Fibroblast of the aortic adventitia (primary cell): ENCODE measurements around the gene GTF2A1. TPM values are rescaled to one million over a fixed set of nuclear protein-coding genes. Genes with fewer than 3 reads are reported as not detected.
A peak's percentile ranks its signal among the peaks of the same experiment; 100 is the strongest.

Experiments used
- DNase-seq: peaks from one replicate; pipeline ENCODE4 v3.0.0-alpha.2; 2010; ENCODE audit warnings: low read depth
- H3K4me3 ChIP-seq: 2 replicates; pipeline ENCODE4 v1.5.1; 2011; ENCODE audit warnings: low read depth, mild to moderate bottlenecking, control low read depth, low read length, moderate library complexity
- total RNA-seq: library from RNA; depleted of rRNA; stranded (reverse); fragments of >200 nt; gene quantifications from 2 replicates; pipeline ENCODE4 v1.2.3, GENCODE V29; 2012; ENCODE audit warnings: low replicate concordance
- TF ChIP-seq, protein P1 (sequence below): IDR thresholded peaks from 2 replicates; pipeline ENCODE4 v1.5.1; 2011; ENCODE audit warnings: mild to moderate bottlenecking, low read length, control low read depth, inconsistent platforms; ENCODE audit not compliant: insufficient read depth

GTF2A1 gene
- total RNA-seq = 10.1 and 39.9 TPM in 2 replicates

DNA sequence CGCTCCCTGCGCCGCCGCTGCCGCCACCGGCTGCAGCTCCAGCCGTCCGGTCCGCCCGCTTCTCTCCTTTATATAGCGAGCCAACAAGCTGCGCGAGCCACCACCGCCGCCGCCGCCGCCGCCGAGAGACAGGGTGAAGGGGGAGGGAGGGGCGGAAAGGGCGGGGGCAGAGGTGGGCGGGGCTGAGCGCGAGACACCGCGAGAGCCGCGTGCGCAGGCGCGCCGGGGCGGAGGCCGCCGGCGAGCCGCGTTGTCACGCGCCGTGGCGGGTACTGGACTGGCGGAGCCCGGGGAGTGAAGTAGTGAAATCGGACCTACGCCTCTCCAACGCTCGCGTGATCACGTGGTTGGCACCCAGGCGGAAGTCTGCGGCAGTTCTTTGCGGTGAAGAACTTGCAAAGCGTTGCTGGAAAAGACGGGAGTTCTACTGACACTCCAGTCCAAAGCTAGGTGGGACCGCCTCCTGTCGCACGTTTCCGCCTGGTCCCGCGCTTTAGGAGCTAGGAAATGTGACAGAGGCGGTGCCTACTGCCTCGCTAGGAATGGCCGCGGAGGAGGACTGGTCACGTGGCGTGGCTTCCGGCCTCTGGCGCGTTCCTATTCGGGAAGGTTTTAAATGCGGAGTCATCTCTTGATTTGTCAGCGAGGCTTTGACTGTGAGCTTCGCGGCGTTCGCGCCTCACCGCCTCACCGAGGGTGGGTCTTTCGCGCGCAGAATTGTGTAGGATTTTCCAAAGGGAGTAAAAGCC, at the start of gene GTF2A1:
Gene GTF2A1 (minus strand): TSS at position 130 of the 749 bp plus-strand sequence. CDS start 441 bp downstream, outside the sequence.
- TF ChIP-seq, protein P1, sequence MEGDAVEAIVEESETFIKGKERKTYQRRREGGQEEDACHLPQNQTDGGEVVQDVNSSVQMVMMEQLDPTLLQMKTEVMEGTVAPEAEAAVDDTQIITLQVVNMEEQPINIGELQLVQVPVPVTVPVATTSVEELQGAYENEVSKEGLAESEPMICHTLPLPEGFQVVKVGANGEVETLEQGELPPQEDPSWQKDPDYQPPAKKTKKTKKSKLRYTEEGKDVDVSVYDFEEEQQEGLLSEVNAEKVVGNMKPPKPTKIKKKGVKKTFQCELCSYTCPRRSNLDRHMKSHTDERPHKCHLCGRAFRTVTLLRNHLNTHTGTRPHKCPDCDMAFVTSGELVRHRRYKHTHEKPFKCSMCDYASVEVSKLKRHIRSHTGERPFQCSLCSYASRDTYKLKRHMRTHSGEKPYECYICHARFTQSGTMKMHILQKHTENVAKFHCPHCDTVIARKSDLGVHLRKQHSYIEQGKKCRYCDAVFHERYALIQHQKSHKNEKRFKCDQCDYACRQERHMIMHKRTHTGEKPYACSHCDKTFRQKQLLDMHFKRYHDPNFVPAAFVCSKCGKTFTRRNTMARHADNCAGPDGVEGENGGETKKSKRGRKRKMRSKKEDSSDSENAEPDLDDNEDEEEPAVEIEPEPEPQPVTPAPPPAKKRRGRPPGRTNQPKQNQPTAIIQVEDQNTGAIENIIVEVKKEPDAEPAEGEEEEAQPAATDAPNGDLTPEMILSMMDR = no peak
- DNase-seq = peak; percentile 96
- H3K4me3 ChIP-seq = peak within 1 kb of the TSS; percentile 93

- H3K4me3 ChIP-seq = no peak overlapping the region
- TF ChIP-seq, protein P1 = no peak
- no peak for DNase-seq
Measured at GRCh38 chr14:81269979-81270375, 49.2 kb upstream of the GTF2A1 start.

- H3K4me3 ChIP-seq = no peak overlapping the region
Measured at GRCh38 chr14:81269100-81269978, 48.6 kb upstream of the GTF2A1 start.

DNA sequence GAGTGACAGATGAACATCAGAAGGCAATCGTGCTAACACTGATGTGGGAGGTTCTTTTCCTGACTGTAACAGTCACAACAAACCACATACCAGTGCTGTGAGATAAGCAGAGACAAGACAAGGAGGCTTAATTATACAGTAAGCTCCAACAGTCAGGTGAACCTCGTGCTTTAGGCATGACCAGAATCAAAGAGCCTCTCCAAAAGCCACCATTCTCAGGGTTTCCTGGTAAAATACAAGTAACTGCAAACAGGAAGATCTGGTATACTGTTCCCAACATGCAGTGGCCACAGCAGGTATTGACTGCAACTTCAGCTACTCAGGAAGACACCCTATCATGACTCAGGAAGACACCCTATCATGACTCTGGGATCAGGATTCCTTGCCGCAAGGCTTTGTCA, 47.3 kb upstream of the GTF2A1 start:
- DNase-seq = no peak
- H3K4me3 ChIP-seq = no peak overlapping the region
- TF ChIP-seq, protein P1 = no peak

More at GRCh38 chr14:81269100-81269978, 48.6 kb upstream of the GTF2A1 start:
- DNase-seq = peak; percentile 82
- TF ChIP-seq, protein P1 = peak; percentile 78

DNA sequence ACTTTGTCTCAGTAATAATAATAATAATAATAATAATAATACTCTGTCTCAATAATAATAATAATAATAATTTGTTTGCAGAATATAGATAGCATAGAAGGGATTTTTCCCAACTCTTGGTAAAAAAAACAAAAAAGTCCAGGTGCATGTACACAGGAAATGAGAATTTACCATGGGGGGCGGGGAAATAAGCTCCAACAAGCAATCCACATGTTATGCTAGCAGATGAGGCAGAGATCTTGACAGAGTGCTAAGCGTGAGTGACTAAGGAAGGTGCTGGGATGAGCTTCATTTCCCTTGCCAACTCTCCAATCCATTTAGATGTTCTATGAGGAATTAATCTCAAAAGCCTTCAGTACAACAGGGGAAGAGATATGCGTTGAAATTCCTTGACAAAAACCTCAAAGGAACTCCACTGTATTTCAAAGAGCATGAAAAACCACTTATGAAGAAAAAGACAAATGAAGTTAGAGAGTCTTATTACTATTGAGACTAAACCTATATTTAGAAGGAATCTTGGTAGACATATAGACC, 44.9 kb upstream of the GTF2A1 start:
- DNase-seq = no peak
- TF ChIP-seq, protein P1 = no peak

DNA sequence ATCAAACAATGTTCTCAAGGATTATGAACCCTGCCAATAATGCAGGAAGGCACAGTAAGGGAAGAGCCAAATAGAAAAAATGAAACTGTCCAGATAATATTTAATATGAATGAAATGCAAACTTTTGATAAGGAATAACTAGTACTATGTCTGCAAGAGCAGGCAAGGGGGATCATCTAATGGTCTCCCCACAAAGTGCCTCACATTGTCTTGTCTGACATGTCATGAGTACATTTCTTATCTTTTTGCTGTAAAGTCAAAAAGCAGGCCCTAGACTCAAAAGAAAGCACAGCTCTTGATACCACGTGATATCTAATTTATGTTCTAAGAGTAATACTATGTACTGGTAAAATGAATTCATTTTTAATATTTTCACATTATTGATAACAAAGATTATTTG, 43.9 kb upstream of the GTF2A1 start:
- TF ChIP-seq, protein P1 = no peak
- no peak for DNase-seq
- no peak overlapping the region for H3K4me3 ChIP-seq

More for the DNA sequence above, 44.9 kb upstream of the GTF2A1 start:
- no peak overlapping the region for H3K4me3 ChIP-seq
